H54 (cell line): ENCODE measurements around the gene PRR7.
A peak's percentile ranks its signal among the peaks of the same experiment; 100 is the strongest.

Experiments used
- DNase-seq: peaks from one replicate; pipeline ENCODE4 v3.0.0; 2011; ENCODE audit warnings: low spot score, mixed read lengths; ENCODE audit not compliant: insufficient read length
- FAIRE-seq: peaks from 3 replicates; lab custom pipeline; 2011; peaks lifted over from hg19 to GRCh38; lab: Jason Lieb, UNC
- POLR2A ChIP-seq: IDR thresholded peaks from 2 replicates; pipeline ENCODE4 v1.6.1; 2011; ENCODE audit warnings: low read depth, mild to moderate bottlenecking, low read length

The PRR7 gene

GRCh38 chr5:177447611-177448243, 1.1 kb downstream of the PRR7 start:
- peak; percentile 98 for DNase-seq
- peak; percentile 68 for FAIRE-seq
- TF ChIP-seq POLR2A: peak; percentile 72

GRCh38 chr5:177448244-177448950, 1.8 kb downstream of the PRR7 start:
- DNase-seq (no peak), FAIRE-seq (no peak)
- no peak for TF ChIP-seq POLR2A

DNA sequence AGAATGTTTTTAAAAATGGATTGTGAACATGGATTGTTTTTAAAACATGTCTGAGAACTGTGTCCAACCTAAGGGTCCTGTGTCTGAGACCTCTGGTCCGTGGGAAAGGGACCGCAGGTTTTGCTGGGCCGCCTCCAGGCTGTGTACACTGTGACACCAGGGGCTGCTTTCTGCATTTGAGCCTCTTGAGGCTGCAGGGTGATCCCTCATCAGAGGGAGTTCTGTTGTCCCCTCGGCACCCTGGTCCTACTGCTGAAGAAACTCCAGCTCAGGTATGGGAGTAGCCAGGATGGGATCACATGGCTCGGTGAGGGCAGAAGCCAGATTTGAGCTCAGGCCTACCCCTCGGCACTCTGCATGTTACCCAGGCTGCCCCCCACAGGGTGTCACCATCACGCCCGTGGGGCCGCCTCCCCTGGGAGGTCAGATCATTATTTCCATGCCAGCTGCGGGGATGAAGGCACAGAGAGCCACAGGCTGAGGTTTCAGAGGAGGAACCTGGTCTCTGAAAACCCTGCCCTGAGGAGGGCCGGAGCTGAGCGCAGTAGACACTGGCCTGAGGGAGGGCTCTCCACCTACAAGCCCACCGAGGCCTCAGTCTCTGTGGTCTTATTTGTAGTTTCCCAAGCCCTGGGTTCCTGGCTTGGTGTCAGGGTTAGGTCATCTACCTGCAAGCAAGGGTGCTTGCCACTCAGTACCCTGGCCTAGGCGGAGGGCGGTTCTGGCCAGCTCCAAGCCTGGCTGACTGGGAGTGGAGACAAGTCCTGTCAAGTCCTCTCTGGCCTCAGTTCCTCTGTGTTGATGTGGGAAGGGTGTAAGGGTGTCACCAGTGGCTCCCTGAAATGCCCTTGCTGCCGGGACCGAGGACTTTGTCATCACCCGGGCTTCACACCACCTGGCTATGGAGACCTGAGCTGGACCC, 2.8 kb downstream of the PRR7 start:
- no peak for FAIRE-seq
- no peak for DNase-seq
- no peak for TF ChIP-seq POLR2A

DNA sequence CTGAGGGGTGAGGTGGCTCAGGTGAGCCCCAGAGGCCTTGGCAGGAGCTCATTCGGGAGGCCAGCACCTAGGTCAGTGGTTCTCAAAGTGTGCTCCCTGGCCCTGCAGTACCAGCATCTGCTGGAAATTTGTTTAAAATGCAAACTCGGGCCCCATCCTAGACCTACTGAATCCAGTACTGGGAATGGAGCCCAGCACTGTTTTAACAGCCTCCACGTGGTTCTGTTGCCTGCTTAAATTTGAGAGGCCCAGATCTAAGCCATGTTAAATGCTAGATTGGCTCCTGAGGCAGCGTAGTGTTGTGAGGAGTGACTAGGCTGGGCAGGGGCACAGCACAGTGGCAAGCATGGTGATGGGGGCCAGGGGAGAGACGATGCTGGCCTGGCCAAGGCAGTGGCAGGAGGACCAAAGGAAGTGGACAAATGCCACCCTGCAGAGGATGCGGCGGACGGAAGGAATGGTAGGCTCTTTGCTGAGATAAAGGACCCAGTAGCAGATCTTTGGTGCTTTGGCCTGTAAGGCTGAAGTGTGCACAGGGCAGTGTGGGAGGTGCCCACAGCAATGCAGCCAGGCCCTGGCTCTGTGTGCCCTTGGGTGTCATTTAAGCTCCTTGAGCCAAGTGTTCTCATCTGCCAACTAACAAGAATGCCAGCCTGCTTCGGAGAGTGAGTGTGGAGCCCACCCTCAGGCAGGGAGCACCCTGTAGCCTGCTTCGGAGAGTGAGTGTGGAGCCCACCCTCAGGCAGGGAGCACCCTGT, 4.2 kb downstream of the PRR7 start:
- FAIRE-seq (no peak), DNase-seq (no peak)
- no peak for TF ChIP-seq POLR2A

- DNase-seq (peak; percentile 75), FAIRE-seq (no peak)
- TF ChIP-seq POLR2A: no peak
Observed at GRCh38 chr5:177452688-177453638, 6.3 kb downstream of the PRR7 start.

GRCh38 chr5:177453852-177454396, 7.3 kb downstream of the PRR7 start:
- FAIRE-seq (no peak), DNase-seq (no peak)
- TF ChIP-seq POLR2A: no peak

- DNase-seq (peak; percentile 87), FAIRE-seq (no peak)
- TF ChIP-seq POLR2A: no peak
Observed at GRCh38 chr5:177454397-177455035, 7.9 kb downstream of the PRR7 start.

GRCh38 chr5:177455036-177455660, 8.5 kb downstream of the PRR7 start:
- no peak for DNase-seq
- TF ChIP-seq POLR2A: no peak
- no peak for FAIRE-seq

DNA sequence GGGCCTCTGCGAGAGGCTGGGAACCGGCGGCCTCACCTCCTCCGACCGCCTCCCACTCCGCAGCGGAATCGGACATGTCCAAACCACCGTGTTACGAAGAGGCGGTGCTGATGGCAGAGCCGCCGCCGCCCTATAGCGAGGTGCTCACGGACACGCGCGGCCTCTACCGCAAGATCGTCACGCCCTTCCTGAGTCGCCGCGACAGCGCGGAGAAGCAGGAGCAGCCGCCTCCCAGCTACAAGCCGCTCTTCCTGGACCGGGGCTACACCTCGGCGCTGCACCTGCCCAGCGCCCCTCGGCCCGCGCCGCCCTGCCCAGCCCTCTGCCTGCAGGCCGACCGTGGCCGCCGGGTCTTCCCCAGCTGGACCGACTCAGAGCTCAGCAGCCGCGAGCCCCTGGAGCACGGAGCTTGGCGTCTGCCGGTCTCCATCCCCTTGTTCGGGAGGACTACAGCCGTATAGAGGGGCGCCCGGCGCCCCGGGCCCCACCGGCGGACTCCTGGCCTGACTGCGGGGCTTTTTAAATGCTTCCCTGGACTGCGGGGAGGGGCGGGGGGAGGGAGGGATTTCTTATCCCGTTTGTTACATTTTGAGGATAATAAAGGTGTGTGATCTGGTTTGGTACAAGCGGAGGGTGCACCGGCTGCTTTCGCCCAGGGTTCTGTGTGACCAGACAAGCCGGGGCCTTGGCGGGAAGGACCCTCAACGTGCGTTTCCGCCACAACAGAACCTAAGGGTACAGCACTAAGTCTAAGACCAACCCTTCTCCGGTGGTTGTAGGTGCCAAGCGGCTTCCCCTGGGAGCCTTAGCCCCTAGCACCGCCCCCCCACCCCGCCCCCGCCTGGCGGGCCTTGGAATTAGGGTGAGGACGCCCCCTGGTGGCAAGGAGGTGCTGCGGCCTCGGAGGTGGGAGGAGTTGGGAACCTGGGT, 9.3 kb downstream of the PRR7 start:
- FAIRE-seq: no peak
- peak; percentile 97 for DNase-seq
- TF ChIP-seq POLR2A: no peak

GRCh38 chr5:177456591-177456964, 10.0 kb downstream of the PRR7 start:
- no peak for TF ChIP-seq POLR2A
- DNase-seq (no peak), FAIRE-seq (no peak)
